Measurements from ENCODE around the gene TMBIM1.

- TF ChIP-seq CBFB (CRISPR knock-in tag; IDR thresholded peaks at IDR 0.05) (no peak), POLR2B (IDR thresholded peaks at IDR 0.05; ENCODE audit: low read depth, partially characterized antibody) (no peak)
Measured at GRCh38 chr2:218245214-218245613, 47.1 kb downstream of the TMBIM1 start.
